WTC11 (cell line): ENCODE data around the gene CHMP1A. TPM values are rescaled to one million over a fixed set of nuclear protein-coding genes. Genes with fewer than 3 reads are reported as not detected.

Source experiments
- ATAC-seq: fragments of 200-7000 bp; cut with Tn5 transposase; 2 replicates; pipeline ENCODE4 v1.10.0; 2021; ENCODE audit warnings: mild to moderate bottlenecking, moderate library complexity
- CTCF ChIA-PET: fragments of 300-600 bp; sonication (Branson Sonifier 250); formaldehyde crosslinking; loops from one replicate; lab custom pipeline; 2021; ENCODE audit warnings: antibody characterized with exemption; lab: Charles Lee
- POLR2A ChIA-PET: fragments of 350-600 bp; sonication (Branson Sonifier 250); formaldehyde crosslinking; loops from one replicate; lab custom pipeline; 2021; ENCODE audit warnings: antibody characterized with exemption; lab: Charles Lee
- DNase-seq: peaks from one replicate; pipeline ENCODE4 v3.0.0; 2021; ENCODE audit warnings: low spot score
- H3K27ac Mint-ChIP-seq: 2 replicates; pipeline ENCODE4 v1.8.0; 2021; ENCODE audit warnings: mixed read lengths
- H3K27me3 Mint-ChIP-seq: 2 replicates; pipeline ENCODE4 v1.8.0; 2021; ENCODE audit warnings: low read depth, mild to moderate bottlenecking, moderate library complexity, mixed read lengths
- H3K36me3 Mint-ChIP-seq: 2 replicates; pipeline ENCODE4 v1.8.0; 2021; ENCODE audit warnings: mixed read lengths
- H3K4me1 Mint-ChIP-seq: 2 replicates; pipeline ENCODE4 v1.8.0; 2022; ENCODE audit warnings: mixed read lengths
- H3K4me3 Mint-ChIP-seq: 2 replicates; pipeline ENCODE4 v1.8.0; 2021; ENCODE audit warnings: mild to moderate bottlenecking, moderate library complexity, mixed read lengths
- H3K9me3 Mint-ChIP-seq: 2 replicates; pipeline ENCODE4 v1.8.0; 2021; ENCODE audit warnings: mixed read lengths
- AR ChIP-seq: fragments of 250-450 bp; sonication (Bioruptor Pico); IDR thresholded peaks from 2 replicates; pipeline ENCODE4 v1.9.0; 2021; ENCODE audit warnings: mild to moderate bottlenecking
- ATF6 ChIP-seq: sonication (generic); formaldehyde crosslinking; IDR thresholded peaks from 2 replicates; pipeline ENCODE4 v1.8.1; 2023; ENCODE audit warnings: mild to moderate bottlenecking, missing genetic modification reagents
- CDX4 ChIP-seq: fragments of 250-450 bp; sonication (Bioruptor Pico); IDR thresholded peaks from 2 replicates; pipeline ENCODE4 v1.9.0; 2021; ENCODE audit warnings: moderate library complexity, mild to moderate bottlenecking, inconsistent platforms, borderline replicate concordance
- E2F4 ChIP-seq: sonication (generic); formaldehyde crosslinking; IDR thresholded peaks from 2 replicates; pipeline ENCODE4 v1.8.1; 2022; ENCODE audit warnings: low read depth, mild to moderate bottlenecking, moderate library complexity, missing genetic modification reagents, borderline replicate concordance
- E2F5 ChIP-seq: sonication (generic); formaldehyde crosslinking; IDR thresholded peaks from 2 replicates; pipeline ENCODE4 v1.8.1; 2022; ENCODE audit warnings: mild to moderate bottlenecking, moderate library complexity, missing genetic modification reagents
- ETV6 ChIP-seq: sonication (generic); formaldehyde crosslinking; IDR thresholded peaks from 2 replicates; pipeline ENCODE4 v1.8.1; 2022; ENCODE audit warnings: mild to moderate bottlenecking, missing genetic modification reagents
- FOXJ3 ChIP-seq: sonication (generic); formaldehyde crosslinking; IDR thresholded peaks from 2 replicates; pipeline ENCODE4 v1.9.0; 2021; ENCODE audit warnings: missing genetic modification reagents, mild to moderate bottlenecking, borderline replicate concordance
- FOXK1 ChIP-seq: sonication (generic); formaldehyde crosslinking; IDR thresholded peaks from 2 replicates; pipeline ENCODE4 v1.8.0; 2022; ENCODE audit warnings: mild to moderate bottlenecking, moderate library complexity, missing genetic modification reagents
- HMGXB4 ChIP-seq: sonication (generic); formaldehyde crosslinking; IDR thresholded peaks from 2 replicates; pipeline ENCODE4 v1.8.1; 2023; ENCODE audit warnings: mild to moderate bottlenecking, moderate library complexity, missing genetic modification reagents
- IRF1 ChIP-seq: sonication (generic); formaldehyde crosslinking; IDR thresholded peaks from 2 replicates; pipeline ENCODE4 v1.8.0; 2023; ENCODE audit warnings: missing genetic modification reagents
- MAX ChIP-seq: sonication (generic); formaldehyde crosslinking; IDR thresholded peaks from 2 replicates; pipeline ENCODE4 v1.8.0; 2022; ENCODE audit warnings: mild to moderate bottlenecking, missing genetic modification reagents
- MLX ChIP-seq: sonication (generic); formaldehyde crosslinking; IDR thresholded peaks from 2 replicates; pipeline ENCODE4 v1.8.1; 2023; ENCODE audit warnings: mild to moderate bottlenecking, missing genetic modification reagents, moderate library complexity
- NFATC4 ChIP-seq: fragments of 250-450 bp; sonication (Bioruptor Pico); IDR thresholded peaks from 2 replicates; pipeline ENCODE4 v1.9.0; 2021; ENCODE audit warnings: mild to moderate bottlenecking
- NFE2L1 ChIP-seq: sonication (generic); formaldehyde crosslinking; IDR thresholded peaks from 2 replicates; pipeline ENCODE4 v1.8.1; 2023; ENCODE audit warnings: missing genetic modification reagents
- PRRX2 ChIP-seq: fragments of 250-450 bp; sonication (Bioruptor Pico); IDR thresholded peaks from 2 replicates; pipeline ENCODE4 v1.8.0; 2021; ENCODE audit warnings: mild to moderate bottlenecking
- RORB ChIP-seq: fragments of 250-450 bp; sonication (Bioruptor Pico); IDR thresholded peaks from 2 replicates; pipeline ENCODE4 v1.9.0; 2021; ENCODE audit warnings: mild to moderate bottlenecking
- SMAD3 ChIP-seq: sonication (generic); formaldehyde crosslinking; IDR thresholded peaks from 2 replicates; pipeline ENCODE4 v1.8.0; 2022; ENCODE audit warnings: missing genetic modification reagents, mild to moderate bottlenecking, borderline replicate concordance
- TEAD1 ChIP-seq: sonication (generic); formaldehyde crosslinking; IDR thresholded peaks from 2 replicates; pipeline ENCODE4 v1.8.0; 2022; ENCODE audit warnings: mild to moderate bottlenecking, missing genetic modification reagents
- USF2 ChIP-seq: sonication (generic); formaldehyde crosslinking; IDR thresholded peaks from 2 replicates; pipeline ENCODE4 v1.8.1; 2023; ENCODE audit warnings: mild to moderate bottlenecking, missing genetic modification reagents, moderate library complexity
- ZBTB43 ChIP-seq: sonication (generic); formaldehyde crosslinking; IDR thresholded peaks from 2 replicates; pipeline ENCODE4 v1.8.1; 2023; ENCODE audit warnings: mild to moderate bottlenecking, missing genetic modification reagents
- ZNF671 ChIP-seq: fragments of 250-450 bp; sonication (Bioruptor Pico); IDR thresholded peaks from 2 replicates; pipeline ENCODE4 v1.8.0; 2021; ENCODE audit warnings: mild to moderate bottlenecking
- ZSCAN18 ChIP-seq: fragments of 250-450 bp; sonication (Bioruptor Pico); IDR thresholded peaks from 2 replicates; pipeline ENCODE4 v2.1.2; 2022; ENCODE audit warnings: mild to moderate bottlenecking, moderate library complexity
- total RNA-seq: library from RNA; stranded (reverse); gene quantifications from 3 replicates; pipeline ENCODE4 v1.2.3, GENCODE V29; 2021

The CHMP1A gene
- total RNA-seq, 1 experiment from 2014 or later, result 76.0 TPM

GRCh38 chr16:89646270-89646669 is 11.2 kb downstream of the CHMP1A start:
- no peak for TF ChIP-seq E2F4 (CRISPR knock-in tag)
- TF ChIP-seq MAX (CRISPR knock-in tag), result no peak
- TF ChIP-seq ZNF671, result no peak
- TF ChIP-seq ZSCAN18, result no peak
- no peak for TF ChIP-seq PRRX2 (CRISPR knock-in tag)
- no peak for TF ChIP-seq CDX4 (CRISPR knock-in tag)
- no peak for TF ChIP-seq IRF1 (CRISPR knock-in tag)
- no peak for TF ChIP-seq USF2 (CRISPR knock-in tag)
- TF ChIP-seq RORB, result no peak
- no peak for TF ChIP-seq ETV6 (CRISPR knock-in tag)
- TF ChIP-seq TEAD1 (CRISPR knock-in tag), result no peak
- TF ChIP-seq FOXK1 (CRISPR knock-in tag), result no peak
- TF ChIP-seq HMGXB4, result no peak
- TF ChIP-seq MLX, result no peak
- TF ChIP-seq NFE2L1 (CRISPR knock-in tag), result no peak
- no peak for TF ChIP-seq NFATC4
- TF ChIP-seq E2F5 (CRISPR knock-in tag), result no peak
- Mint-ChIP-seq H3K36me3 (peaks cover 36% of the 10 kb centered on the region), H3K27ac (no peak overlapping the region), H3K27me3 (no peaks in the 10 kb centered on the region), H3K9me3 (no peaks in the 10 kb centered on the region), H3K4me3 (no peak overlapping the region), H3K4me1 (no peaks in the 10 kb centered on the region)
- ATAC-seq (no peak), DNase-seq (no peak)
- ChIA-PET POLR2A (no interaction called here), CTCF (no interaction called here)

GRCh38 chr16:89645122-89645521 is 12.4 kb downstream of the CHMP1A start:
- POLR2A ChIA-PET, result no interaction called here
- no peak for DNase-seq
- Mint-ChIP-seq H3K9me3 (no peaks in the 10 kb centered on the region), H3K4me3 (no peak overlapping the region), H3K4me1 (peaks cover 7% of the 10 kb centered on the region), H3K27me3 (no peaks in the 10 kb centered on the region), H3K27ac (no peak overlapping the region), H3K36me3 (peaks cover 32% of the 10 kb centered on the region)
- ATAC-seq, result no peak
- CTCF ChIA-PET, result interaction anchor here (0.6 kb wide), 1 partner anchor 10 kb away, joined by 3 read pairs; no protein-coding TSS in a partner anchor
- TF ChIP-seq SMAD3 (CRISPR knock-in tag) (no peak), AR (CRISPR knock-in tag) (no peak), ATF6 (CRISPR knock-in tag) (no peak), ZBTB43 (CRISPR knock-in tag) (no peak), FOXJ3 (CRISPR knock-in tag) (no peak)
